K562 treated with DMSO at 1 percent for 48 hours (cell line): ENCODE results near the gene UHRF2. TPM values are rescaled to one million over a fixed set of nuclear protein-coding genes. Genes with fewer than 3 reads are reported as not detected.

Experiments used
- total RNA-seq: library from RNA; unstranded; fragments of 300-600 nt; gene quantifications from 2 replicates; pipeline ENCODE4 v1.2.3, GENCODE V29; 2022; ENCODE audit warnings: low replicate concordance; ENCODE audit errors: extremely low read depth

Gene UHRF2, protein sequence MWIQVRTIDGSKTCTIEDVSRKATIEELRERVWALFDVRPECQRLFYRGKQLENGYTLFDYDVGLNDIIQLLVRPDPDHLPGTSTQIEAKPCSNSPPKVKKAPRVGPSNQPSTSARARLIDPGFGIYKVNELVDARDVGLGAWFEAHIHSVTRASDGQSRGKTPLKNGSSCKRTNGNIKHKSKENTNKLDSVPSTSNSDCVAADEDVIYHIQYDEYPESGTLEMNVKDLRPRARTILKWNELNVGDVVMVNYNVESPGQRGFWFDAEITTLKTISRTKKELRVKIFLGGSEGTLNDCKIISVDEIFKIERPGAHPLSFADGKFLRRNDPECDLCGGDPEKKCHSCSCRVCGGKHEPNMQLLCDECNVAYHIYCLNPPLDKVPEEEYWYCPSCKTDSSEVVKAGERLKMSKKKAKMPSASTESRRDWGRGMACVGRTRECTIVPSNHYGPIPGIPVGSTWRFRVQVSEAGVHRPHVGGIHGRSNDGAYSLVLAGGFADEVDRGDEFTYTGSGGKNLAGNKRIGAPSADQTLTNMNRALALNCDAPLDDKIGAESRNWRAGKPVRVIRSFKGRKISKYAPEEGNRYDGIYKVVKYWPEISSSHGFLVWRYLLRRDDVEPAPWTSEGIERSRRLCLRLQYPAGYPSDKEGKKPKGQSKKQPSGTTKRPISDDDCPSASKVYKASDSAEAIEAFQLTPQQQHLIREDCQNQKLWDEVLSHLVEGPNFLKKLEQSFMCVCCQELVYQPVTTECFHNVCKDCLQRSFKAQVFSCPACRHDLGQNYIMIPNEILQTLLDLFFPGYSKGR
- total RNA-seq: not detected in 2 replicates

DNA sequence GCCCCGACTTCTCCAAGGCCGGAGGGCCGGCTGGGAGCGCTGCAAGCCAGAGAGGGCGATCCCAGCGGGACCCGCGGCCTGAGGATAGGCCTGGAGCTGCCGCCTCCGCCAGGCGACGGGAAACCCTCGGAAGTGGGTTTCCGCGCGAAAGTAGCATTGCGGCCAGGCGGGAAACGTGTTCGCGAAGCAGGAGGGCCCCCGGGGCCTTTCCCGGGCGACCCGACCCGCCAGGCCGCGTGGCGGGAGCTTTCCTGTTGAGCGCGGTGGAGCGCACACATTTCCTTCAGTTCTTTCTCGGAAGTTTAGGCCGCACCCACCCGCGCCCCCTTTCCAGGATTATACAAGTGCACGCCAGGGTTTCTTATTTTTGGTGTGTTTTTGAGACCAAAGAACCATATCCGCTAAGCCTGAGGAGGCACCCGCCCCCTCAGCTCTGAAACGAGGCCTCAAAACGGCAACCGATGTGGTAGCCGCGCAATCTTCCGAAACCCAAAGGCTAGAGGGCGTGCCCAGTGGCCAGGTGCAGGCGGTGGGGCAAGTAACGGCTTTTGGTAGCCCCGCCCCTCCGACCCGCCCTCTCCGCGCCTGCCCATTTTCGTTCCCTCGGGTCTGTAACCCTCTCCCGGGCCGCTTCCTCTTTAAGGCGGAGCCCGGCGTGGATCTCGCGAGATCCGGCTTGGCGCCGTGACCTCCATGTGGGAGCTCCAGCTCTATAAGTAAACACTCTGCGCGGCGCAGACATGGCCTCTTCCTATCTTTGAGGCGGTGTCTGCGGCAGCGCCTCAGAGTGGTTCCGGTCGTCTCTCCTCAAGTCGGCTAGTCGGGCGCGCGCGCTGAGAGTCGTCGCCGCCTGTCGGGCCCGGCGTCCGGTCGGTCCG, at the start of gene UHRF2:
UHRF2 (plus strand) TSS at position 713 of the 878 bp plus-strand sequence. CDS start 292 bp downstream, outside the sequence.

Other genes with a start within 250 kb of the UHRF2 start
- not detected in 2 replicates for gene IL33, start 197.4 kb upstream of the UHRF2 start, total RNA-seq
- not detected in 2 replicates for gene TPD52L3, start 84.8 kb upstream of the UHRF2 start, total RNA-seq
- not detected in 2 replicates for gene GLDC, start 232.5 kb downstream of the UHRF2 start, total RNA-seq